Measurements from ENCODE around the gene PLXNA4.

The PLXNA4 gene

DNA sequence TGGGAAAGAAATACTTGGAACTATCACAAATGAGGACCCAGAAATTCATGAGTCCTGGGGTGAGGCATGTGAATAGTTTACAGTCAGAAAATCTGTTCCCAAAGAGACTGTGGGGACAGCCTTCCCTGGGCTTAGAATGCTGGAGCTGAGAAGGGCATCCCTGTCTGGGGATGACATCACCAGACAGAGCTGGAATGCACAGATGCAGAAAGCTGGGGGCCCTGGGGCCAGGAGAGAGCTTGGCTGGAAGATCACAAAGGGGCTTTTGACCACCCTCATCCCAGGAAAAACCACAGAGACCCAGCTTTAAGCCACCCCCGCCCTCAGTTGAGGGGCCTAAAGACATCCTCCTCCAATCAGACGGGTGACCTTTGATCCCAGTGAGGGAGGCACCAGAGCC, 264.5 kb downstream of the PLXNA4 start:
- no peak for DNase-seq (ENCODE audit: low spot score)

DNA sequence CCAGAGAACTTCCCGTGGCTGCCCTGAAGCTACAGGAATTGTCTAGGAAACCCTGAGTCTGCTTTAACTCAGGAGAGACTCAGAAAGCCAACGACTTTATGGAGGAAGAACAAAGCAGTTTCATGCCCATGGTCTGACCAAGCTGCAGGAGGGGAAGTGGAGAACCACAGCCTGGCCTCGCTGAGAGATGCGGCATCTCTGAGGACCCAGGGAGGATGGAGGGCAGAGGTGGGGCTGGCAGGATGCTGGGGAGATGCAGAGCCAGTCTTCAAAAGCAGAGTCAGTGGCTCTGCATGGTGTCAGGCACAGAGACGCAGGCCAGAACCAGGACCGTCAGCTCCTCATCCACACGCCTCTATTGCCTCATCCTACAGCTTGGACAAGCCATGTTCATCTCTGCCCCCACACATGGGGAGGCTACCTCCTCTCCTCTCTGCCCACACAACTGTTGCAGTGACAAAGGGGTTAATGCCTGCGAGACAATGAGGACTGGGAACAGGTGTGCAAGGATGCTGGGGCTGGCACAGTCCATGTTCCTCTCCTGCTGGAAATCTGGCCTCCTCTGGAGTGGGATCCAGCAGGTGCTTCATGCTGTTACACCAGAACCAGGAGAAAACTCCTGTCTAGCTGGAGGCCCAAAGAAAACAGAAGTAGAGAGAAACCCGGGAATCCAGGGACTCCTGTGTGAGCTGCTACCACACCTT, 267.0 kb downstream of the PLXNA4 start:
- no peak for DNase-seq (ENCODE audit: low spot score)

- no peak for DNase-seq (ENCODE audit: low spot score)
These were observed 268.8 kb downstream of the PLXNA4 start for GRCh38 chr7:132307465-132307864.

DNA sequence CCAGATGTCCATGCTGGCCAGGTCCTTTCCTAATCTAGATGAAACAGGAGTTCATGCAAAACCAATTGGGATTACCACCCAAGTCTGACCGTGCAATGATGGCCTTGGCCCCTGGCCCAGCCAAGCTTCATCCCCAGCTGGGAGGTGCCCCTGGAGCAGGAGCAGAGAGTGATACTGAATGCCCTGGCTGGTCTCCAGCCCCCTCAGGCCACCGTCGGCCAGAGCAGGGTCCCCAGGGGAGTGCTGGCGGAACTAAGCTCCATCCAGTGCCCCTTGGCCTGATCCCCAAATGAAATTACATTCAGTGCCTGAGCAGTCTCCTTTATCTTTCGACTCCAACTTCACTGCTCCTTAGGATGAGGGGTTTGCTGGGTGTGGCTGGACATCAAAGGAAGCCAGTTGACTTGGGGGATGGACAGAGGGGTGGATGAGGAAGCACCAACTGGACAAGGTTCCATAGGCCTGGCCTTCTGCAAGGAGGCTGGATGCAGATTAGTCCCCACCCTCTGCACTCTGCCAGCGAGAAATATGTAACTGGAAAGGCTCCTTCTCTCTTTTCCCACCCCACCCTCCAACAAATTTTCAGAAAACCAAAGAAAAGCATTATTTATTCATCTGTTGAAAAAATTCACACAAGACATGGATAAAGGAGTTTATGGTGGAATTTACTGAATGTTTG, 275.5 kb downstream of the PLXNA4 start:
- DNase-seq (ENCODE audit: low spot score) = no peak

- DNase-seq (ENCODE audit: low spot score) = peak; percentile 94
These were observed 277.5 kb downstream of the PLXNA4 start for GRCh38 chr7:132298790-132299189.

- DNase-seq (ENCODE audit: low spot score) = no peak
These were observed 279.4 kb downstream of the PLXNA4 start for GRCh38 chr7:132296820-132297219.

DNA sequence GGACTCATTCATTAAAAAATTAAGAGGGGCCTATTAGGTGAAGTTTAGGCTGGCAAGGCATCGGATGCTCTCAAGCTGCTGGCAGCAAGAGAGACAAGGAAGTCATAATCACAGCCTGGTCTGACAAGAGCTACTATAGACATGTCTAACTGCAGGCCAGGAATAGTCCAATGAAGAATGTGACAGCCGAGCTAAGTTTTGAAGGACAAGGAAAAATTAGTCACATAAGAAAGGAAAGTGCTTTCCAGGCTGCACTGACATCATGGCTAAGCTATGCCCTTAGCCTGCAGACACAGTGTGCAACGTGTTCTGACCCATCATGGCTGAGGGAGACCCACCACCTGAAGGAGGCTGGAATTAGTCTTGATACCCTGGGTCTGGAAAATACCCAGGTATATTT, 281.1 kb downstream of the PLXNA4 start:
- peak; percentile 83 for DNase-seq (ENCODE audit: low spot score)

GRCh38 chr7:132292803-132293202, 283.5 kb downstream of the PLXNA4 start:
- DNase-seq (ENCODE audit: low spot score) = peak; percentile 95

- DNase-seq (ENCODE audit: low spot score) = no peak
These were observed 284.8 kb downstream of the PLXNA4 start for GRCh38 chr7:132291481-132291880.

DNA sequence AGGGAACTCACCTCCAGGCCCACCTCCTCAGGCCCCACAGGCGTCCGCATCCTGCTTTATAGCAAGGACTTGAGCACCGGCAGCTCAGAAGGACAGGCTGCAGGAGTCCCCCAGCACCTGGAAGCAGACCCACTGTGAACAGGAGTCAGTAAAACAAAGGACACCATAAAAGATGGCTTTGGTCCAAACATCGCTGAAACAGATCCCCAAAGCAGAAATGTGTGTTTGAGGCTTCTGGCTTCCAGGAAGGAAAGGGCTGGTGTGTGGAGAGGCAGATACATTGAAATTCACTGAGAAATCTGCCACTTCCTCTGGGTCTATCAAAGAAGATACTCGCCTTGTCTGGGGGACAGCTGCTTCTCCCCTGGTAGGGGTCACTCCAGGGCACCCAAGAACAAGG, 286.2 kb downstream of the PLXNA4 start:
- DNase-seq (ENCODE audit: low spot score) = peak; percentile 15

- DNase-seq (ENCODE audit: low spot score) = no peak
These were observed 289.4 kb downstream of the PLXNA4 start for GRCh38 chr7:132286836-132287235.

DNA sequence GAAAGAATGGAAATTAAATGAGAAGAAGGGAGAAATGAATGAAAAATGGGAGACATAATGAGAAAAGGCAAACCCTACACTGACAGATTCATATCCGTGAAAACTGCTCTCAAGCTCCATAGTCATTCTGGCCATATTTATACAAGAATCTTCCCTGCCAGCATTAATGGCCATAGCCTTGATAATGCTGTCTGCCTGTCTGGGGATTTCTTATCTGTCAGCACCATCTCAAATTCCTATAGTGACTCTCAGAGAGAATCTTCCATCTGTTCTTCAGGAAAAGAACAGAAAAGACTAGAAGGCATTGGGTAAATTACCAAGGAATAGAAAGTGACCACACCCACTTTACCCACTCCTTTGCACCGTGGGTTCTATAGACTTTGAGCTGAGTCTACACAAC, 295.9 kb downstream of the PLXNA4 start:
- DNase-seq (ENCODE audit: low spot score) = no peak

- no peak for DNase-seq (ENCODE audit: low spot score)
These were observed 296.6 kb downstream of the PLXNA4 start for GRCh38 chr7:132279718-132280117.

DNA sequence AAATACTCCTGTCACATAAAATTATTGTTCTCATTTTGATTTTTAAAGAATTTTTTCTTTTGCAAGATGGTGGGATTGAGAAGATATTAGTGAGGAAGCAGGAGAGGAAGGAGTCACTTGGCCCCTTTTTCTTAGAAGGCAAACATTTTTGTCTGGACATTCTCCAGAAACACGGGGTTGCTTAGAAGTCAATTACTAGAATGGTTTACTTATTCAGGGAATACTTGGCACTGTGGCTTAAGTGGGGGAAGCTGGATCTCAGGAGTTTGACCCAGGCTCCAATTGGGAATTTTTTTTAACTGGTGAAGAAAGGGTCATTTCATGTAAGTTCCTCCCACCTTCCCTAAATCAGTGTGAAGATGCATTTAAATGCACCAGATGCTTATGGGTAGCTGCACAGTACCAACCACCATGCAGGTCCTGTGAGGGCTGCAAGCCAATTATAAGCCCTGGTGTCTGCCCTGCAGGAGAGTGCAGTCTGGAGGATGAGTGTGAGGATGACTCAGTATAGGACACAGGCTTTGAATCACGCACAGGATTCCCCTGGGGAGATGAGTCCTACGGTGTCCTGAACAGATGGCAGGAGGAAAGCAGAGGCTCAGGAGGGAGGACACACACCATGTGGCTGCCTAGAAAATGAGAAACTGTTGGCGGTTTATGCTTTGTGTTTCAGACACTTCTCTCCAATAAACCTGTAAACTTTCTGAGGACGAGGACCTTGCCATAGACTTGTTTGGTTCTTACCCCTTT, 299.1 kb downstream of the PLXNA4 start:
- DNase-seq (ENCODE audit: low spot score) = no peak

DNA sequence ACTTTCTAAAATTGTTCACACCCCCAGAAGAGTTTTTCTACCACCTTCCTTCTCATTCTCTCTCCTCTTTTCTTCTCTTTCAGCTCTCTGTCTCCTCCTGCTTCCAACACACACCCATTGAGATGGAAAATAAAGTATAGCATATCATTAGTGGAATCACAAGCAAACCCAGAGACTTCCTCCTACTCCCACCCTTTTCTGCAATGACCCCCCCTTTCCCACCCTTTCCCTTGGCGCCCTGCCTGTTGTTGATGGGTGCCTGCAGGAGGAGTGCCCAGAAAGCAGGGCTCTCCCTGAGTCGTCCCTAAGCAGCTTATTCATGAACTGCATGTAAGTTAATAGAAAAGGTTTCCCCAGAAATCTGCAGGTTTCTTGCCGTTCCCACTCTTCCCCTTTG, 300.0 kb downstream of the PLXNA4 start:
- DNase-seq (ENCODE audit: low spot score) = no peak

DNA sequence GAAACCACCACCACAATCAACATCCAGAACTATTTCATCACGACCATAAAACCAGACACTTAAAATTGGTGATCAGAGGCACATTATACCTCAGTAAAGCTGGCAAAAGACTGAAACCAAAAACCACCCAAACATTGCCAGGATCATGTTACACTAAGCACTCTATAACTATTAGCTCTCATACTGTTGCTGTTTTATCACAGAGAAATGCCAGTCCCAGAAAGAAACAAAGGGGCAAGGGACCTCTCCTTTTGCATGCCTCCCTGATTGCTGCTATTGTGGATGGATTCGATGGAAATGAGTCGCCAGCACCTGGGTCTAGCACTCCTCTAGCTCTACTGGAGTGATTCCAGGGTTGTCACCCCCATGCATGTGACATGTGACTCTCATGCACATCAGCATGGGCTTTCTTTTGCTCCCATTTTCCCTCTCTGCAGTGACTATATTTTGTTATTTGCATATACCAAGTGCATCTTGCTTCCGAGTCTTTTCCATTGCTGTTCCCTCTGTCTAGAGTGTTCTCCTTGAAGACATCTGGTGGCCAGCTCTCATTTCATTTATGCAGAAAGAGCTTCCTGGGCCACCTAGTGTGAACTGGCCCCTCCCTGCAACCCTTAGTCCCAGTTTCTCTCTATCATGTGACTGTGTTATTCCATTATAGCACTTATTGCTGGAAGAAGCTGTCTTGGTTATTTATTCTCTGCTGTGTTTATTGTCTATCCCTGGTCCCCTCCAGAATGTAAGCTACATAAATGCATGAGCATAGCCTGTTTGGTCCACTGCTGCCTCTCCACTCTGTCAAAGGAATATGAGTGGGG, 300.6 kb downstream of the PLXNA4 start:
- no peak for DNase-seq (ENCODE audit: low spot score)

- DNase-seq (ENCODE audit: low spot score) = no peak
These were observed 303.4 kb downstream of the PLXNA4 start for GRCh38 chr7:132272763-132273371.

- DNase-seq (ENCODE audit: low spot score) = no peak
These were observed 305.8 kb downstream of the PLXNA4 start for GRCh38 chr7:132270517-132270916.

DNA sequence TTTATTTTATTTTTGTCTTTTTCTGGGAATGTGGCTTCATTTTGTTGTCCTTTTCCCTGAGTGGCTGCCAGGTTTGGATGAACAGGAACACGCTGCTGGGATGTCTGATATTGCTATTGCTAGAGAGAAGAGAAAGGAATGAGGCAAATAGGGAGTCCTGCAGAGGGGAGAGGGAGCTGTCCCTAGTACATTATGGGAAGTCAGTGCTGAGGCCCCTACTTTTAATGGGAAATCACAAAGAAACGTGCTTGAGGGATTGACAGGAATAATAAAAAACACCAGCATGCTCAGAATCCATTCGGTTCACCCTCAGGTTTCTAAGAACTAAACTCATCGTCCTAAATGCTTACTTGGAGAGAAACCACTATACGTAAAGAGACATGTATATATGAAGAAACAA, 306.6 kb downstream of the PLXNA4 start:
- no peak for DNase-seq (ENCODE audit: low spot score)

- no peak for DNase-seq (ENCODE audit: low spot score)
These were observed 313.1 kb downstream of the PLXNA4 start for GRCh38 chr7:132263151-132263550.

- no peak for DNase-seq (ENCODE audit: low spot score)
These were observed 314.2 kb downstream of the PLXNA4 start for GRCh38 chr7:132262160-132262470.
